ENCODE results near the gene HAND2. TPM values are rescaled to one million over a fixed set of nuclear protein-coding genes. Genes with fewer than 3 reads are reported as not detected.

HAND2 gene
- total RNA-seq, 1 donor from 2014 or later, result 8.6 TPM

DNA sequence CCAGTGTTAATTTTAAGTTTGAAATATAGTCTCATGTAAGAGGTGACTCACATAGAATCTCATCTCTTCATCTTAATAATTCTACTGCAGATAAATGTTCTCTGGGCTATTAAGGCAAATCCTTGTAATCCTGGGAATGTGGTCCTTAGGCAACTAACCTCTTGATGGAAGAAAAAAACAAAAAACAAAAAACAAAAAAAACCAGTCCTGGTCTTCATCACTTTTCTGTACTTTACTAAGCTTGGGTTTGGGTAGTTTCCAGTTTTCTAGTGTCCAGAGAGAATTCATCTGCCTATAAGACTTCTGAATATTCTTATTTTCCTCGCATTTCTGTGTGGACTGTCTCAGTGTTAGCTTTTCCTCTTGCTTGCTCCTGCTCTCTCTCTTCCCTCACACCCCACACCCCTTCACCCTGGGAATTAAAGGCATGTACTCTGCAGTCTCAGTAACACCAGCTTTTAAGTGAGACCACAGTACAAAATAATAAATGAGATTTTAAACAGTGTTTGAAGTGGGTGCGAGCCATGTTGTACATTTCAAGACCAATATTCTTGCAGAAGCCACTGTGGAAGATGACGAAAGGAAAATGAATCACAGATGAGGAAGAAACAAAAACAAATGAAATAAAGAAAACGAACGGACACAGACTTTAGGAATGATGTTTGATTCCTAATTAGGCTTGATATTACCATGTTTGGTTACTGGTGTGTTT, 51.7 kb downstream of the HAND2 start:
- DNase-seq (ENCODE audit: low read depth, low spot score), result no peak

DNA sequence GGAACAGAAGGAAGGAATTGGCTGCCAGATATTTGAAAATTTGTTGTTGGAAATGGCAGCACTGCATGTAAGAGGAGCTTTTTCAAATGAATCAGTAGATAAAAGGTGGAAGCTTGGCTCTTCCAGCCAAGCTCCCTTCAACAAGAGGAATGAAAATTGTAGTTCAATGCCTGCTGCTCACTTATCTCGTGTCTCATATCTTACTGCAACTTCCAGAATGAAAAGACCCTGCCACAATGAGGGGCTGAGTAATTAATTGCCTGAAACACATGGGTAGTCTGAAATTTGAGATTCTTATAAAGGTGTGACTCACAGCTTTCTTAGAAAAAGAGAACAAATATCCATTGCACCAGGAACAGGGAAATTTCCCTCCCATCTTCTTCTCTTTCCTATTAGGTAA, 53.0 kb downstream of the HAND2 start:
- no peak for DNase-seq (ENCODE audit: low read depth, low spot score)

Other genes with a start within 250 kb of the HAND2 start
- 125 and 230 TPM in 2 replicates for gene HMGB2, start 195.9 kb downstream of the HAND2 start, total RNA-seq
- 19.3 and 35.9 TPM in 2 replicates for gene SAP30, start 159.3 kb downstream of the HAND2 start, total RNA-seq
- gene SCRG1, start 131.1 kb downstream of the HAND2 start, total RNA-seq, result not detected in 2 replicates

Data from pulmonary artery endothelial cell (primary cell).